Pancreas (tissue), 10 donors: Measurements from ENCODE around the gene KCNK4. TPM values are rescaled to one million over a fixed set of nuclear protein-coding genes. Genes with fewer than 3 reads are reported as not detected.

ENCODE experiments used
- ATAC-seq, 4 donors: fragments of 200-7000 bp; cut with Tn5 transposase; one replicate each; pipeline versions ENCODE4 v1.8.0 to v1.9.1; 2020; ENCODE audit warnings: mild to moderate bottlenecking in 4 of 4, moderate library complexity in 4 of 4
- DNase-seq, 6 donors: peaks; one replicate each; pipeline ENCODE4 v3.0.0-alpha.2; 2020
- FAIRE-seq: peaks from 2 replicates; lab custom pipeline; 2012; peaks lifted over from hg19 to GRCh38; lab: Jason Lieb, UNC
- H3K27ac ChIP-seq, 4 donors: fragments of 200-600 bp; sonication (generic); 1 replicate in 3 of 4; 2 replicates in 1 of 4; pipeline versions ENCODE4 v1.5.0 to v1.8.0; 2020
- H3K27me3 ChIP-seq, 4 donors: fragments of 200-600 bp; one replicate each; pipeline ENCODE4 v1.8.0; 2021
- H3K36me3 ChIP-seq, 3 donors: fragments of 200-600 bp; sonication (generic) in 1 of 3; one replicate each; pipeline versions ENCODE4 v1.5.0 to v1.8.0; 2020 to 2021
- H3K4me1 ChIP-seq, 3 donors: fragments of 200-600 bp; one replicate each; pipeline ENCODE4 v1.8.0; 2021
- H3K4me3 ChIP-seq, 4 donors: fragments of 200-600 bp; sonication (generic) in 2 of 4; one replicate each; pipeline versions ENCODE4 v1.5.0 to v1.8.0; 2020 to 2021
- H3K9me3 ChIP-seq, 4 donors: fragments of 200-600 bp; one replicate each; pipeline ENCODE4 v1.8.0; 2021
- CTCF ChIP-seq, 4 donors: fragments of 200-600 bp; sonication (generic) in 3 of 4; IDR thresholded peaks; one replicate each; pipeline versions ENCODE4 v1.5.0 to v1.8.0; 2021; ENCODE audit warnings: antibody characterized with exemption in 4 of 4
- WGBS, 2 donors: extraction: QIAGEN DNeasy Blood & Tissue Kit; methylation state at CpG; one replicate each; pipeline ENCODE4 v1.1.7; 2013; 5-methylcytosine and 5-hydroxymethylcytosine counted together
- intact Hi-C, 3 donors: fragments of 100-400 bp; cut with DNase I; formaldehyde crosslinking; loops; one replicate each; pipeline versions ENCODE4 v1.11.1 to v1.14.2; 2022
- polyA plus RNA-seq, 2 donors: library from polyadenylated mRNA; stranded (reverse); fragments of 200-250 nt; gene quantifications; one replicate each; pipeline ENCODE4 v1.2.3, GENCODE V29; 2013
- total RNA-seq, 6 donors: library from RNA; stranded (reverse); fragmentation: NEBNext Ultra II Directional in 4 of 6; extraction: Animal tissue kit (Norgen Biotek cat#: 25700) in 4 of 6; gene quantifications; one replicate each; pipeline versions ENCODE4 v1.2.1 to v1.2.4, GENCODE V29; 2021 to 2023
- donor health status: healthy with polysubstance abuse.
- donor health status: DM: no; HTN: no; CAD: no; lungs with moderate emphysema.
- donor health status: DM: no; HTN: no; CAD: no.
- donor health status: control.
- donor health status: control.
- donor health status: Bipolar disorder and iron deficiency.
- donor health status: DM: yes; HTN: yes; CAD: no.
- donor health status: DM: no; HTN: no; CAD: no.
- donor health status: DM: no; HTN: no; CAD: no.
- donor health status: DM: yes; HTN: yes; CAD: no.

The KCNK4 gene
- total and polyA plus RNA-seq, 8 donors, result not detected

- DNase-seq, result no peak
- Histone ChIP-seq H3K4me1 (peaks cover 0 to 6% (median 0%) of the 10 kb centered on the region in 3 donors), H3K27ac (no peak overlapping the region), H3K9me3 (no peaks in the 10 kb centered on the region), H3K36me3 (no peaks in the 10 kb centered on the region), H3K4me3 (no peak overlapping the region), H3K27me3 (no peaks in the 10 kb centered on the region)
- no peak for ATAC-seq
- TF ChIP-seq CTCF (IDR thresholded peaks at IDR 0.05), result no peak
- WGBS, 2 donors, result 90 to 93% methylated on average over 11 of the region's 11 CpGs
- FAIRE-seq, result no peak
- intact Hi-C loops, result no loop called here
Observed at GRCh38 chr11:64324692-64325469, 33.8 kb downstream of the KCNK4 start.

- ATAC-seq, result no peak
- 83 to 90% methylated on average over 2 of the region's 2 CpGs for WGBS, 2 donors
- no peaks in the 10 kb centered on the region for H3K9me3 ChIP-seq
- no peaks in the 10 kb centered on the region for H3K36me3 ChIP-seq
- H3K4me1 ChIP-seq, result peaks cover 4 to 12% (median 8%) of the 10 kb centered on the region in 3 donors
- no peak overlapping the region for H3K27ac ChIP-seq
- no peak overlapping the region for H3K4me3 ChIP-seq
- FAIRE-seq, result no peak
- TF ChIP-seq CTCF (IDR thresholded peaks at IDR 0.05), result no peak
- no peak for DNase-seq
- H3K27me3 ChIP-seq, result no peaks in the 10 kb centered on the region
- intact Hi-C loops, result no loop called here
Observed at GRCh38 chr11:64327375-64327774, 36.3 kb downstream of the KCNK4 start.

GRCh38 chr11:64327993-64328392 lies 36.9 kb downstream of the KCNK4 start:
- peaks cover 4 to 12% (median 8%) of the 10 kb centered on the region in 3 donors for H3K4me1 ChIP-seq
- TF ChIP-seq CTCF (IDR thresholded peaks at IDR 0.05), result no peak
- DNase-seq, result no peak
- no peak overlapping the region for H3K4me3 ChIP-seq
- intact Hi-C loops, result no loop called here
- H3K27ac ChIP-seq, result no peak overlapping the region
- WGBS, 2 donors, result 62 to 71% methylated on average over 3 of the region's 3 CpGs
- no peak for FAIRE-seq
- no peaks in the 10 kb centered on the region for H3K27me3 ChIP-seq
- ATAC-seq, result no peak
- no peaks in the 10 kb centered on the region for H3K9me3 ChIP-seq
- H3K36me3 ChIP-seq, result no peaks in the 10 kb centered on the region

GRCh38 chr11:64330888-64331287 lies 39.8 kb downstream of the KCNK4 start:
- ATAC-seq (no peak), FAIRE-seq (no peak), DNase-seq (no peak)
- H3K4me3 ChIP-seq, result no peak overlapping the region
- H3K36me3 ChIP-seq, result no peaks in the 10 kb centered on the region
- WGBS, 2 donors, result 78 to 80% methylated on average over 11 of the region's 11 CpGs
- intact Hi-C loops, result no loop called here
- TF ChIP-seq CTCF (IDR thresholded peaks at IDR 0.05), result no peak
- H3K4me1 ChIP-seq, result peaks cover 4 to 12% (median 8%) of the 10 kb centered on the region in 3 donors
- no peaks in the 10 kb centered on the region for H3K9me3 ChIP-seq
- H3K27ac ChIP-seq, result no peak overlapping the region
- no peaks in the 10 kb centered on the region for H3K27me3 ChIP-seq
